Measurements from ENCODE around the gene NCSTN.

The NCSTN gene

GRCh38 chr1:160367934-160368923 lies 25.0 kb downstream of the NCSTN start:
- TF ChIP-seq, protein P1, sequence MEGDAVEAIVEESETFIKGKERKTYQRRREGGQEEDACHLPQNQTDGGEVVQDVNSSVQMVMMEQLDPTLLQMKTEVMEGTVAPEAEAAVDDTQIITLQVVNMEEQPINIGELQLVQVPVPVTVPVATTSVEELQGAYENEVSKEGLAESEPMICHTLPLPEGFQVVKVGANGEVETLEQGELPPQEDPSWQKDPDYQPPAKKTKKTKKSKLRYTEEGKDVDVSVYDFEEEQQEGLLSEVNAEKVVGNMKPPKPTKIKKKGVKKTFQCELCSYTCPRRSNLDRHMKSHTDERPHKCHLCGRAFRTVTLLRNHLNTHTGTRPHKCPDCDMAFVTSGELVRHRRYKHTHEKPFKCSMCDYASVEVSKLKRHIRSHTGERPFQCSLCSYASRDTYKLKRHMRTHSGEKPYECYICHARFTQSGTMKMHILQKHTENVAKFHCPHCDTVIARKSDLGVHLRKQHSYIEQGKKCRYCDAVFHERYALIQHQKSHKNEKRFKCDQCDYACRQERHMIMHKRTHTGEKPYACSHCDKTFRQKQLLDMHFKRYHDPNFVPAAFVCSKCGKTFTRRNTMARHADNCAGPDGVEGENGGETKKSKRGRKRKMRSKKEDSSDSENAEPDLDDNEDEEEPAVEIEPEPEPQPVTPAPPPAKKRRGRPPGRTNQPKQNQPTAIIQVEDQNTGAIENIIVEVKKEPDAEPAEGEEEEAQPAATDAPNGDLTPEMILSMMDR (IDR thresholded peaks at IDR 0.05; ENCODE audit: low read depth, low read length) = no peak
- no peak for DNase-seq (ENCODE audit: low read depth in 2 of 2)
- no peak overlapping the region for H3K4me3 ChIP-seq (replicated peaks in 1 of 2; ENCODE audit: low read depth in 2 of 2, low read length in 2 of 2)

DNA sequence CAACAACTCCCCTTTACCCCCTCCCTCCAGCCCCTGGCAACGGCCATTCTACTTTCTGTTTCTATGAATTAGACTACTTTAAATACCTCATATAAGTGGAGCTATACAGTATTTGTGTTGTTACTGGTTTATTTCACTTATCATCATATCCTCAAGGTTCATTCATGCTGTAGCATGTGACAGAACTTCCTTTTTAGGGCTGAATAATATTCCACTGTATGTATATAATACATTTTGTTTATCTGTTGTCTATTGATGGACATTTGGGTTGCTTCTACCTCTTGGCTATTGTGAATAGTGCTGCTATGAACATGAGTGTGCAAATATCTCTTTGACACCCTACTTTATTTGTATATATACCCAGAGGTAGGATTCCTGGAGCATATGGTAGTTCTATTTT lies 25.9 kb downstream of the NCSTN start:
- TF ChIP-seq, protein P1 (IDR thresholded peaks at IDR 0.05; ENCODE audit: low read depth, low read length) = no peak
- no peak for DNase-seq (ENCODE audit: low read depth in 2 of 2)

GRCh38 chr1:160370561-160371345 lies 27.6 kb downstream of the NCSTN start:
- TF ChIP-seq, protein P1 (IDR thresholded peaks at IDR 0.05; ENCODE audit: low read depth, low read length) = no peak
- no peak overlapping the region for H3K4me3 ChIP-seq (replicated peaks in 1 of 2; ENCODE audit: low read depth in 2 of 2, low read length in 2 of 2)
- DNase-seq (ENCODE audit: low read depth in 2 of 2) = no peak

More for the DNA sequence above, 25.9 kb downstream of the NCSTN start:
- no peak overlapping the region for H3K4me3 ChIP-seq (replicated peaks in 1 of 2; ENCODE audit: low read depth in 2 of 2, low read length in 2 of 2)

GRCh38 chr1:160371346-160371631 lies 28.1 kb downstream of the NCSTN start:
- no peak for DNase-seq (ENCODE audit: low read depth in 2 of 2)
- H3K4me3 ChIP-seq (replicated peaks in 1 of 2; ENCODE audit: low read depth in 2 of 2, low read length in 2 of 2) = no peak overlapping the region
- TF ChIP-seq, protein P1 (IDR thresholded peaks at IDR 0.05; ENCODE audit: low read depth, low read length) = no peak

DNA sequence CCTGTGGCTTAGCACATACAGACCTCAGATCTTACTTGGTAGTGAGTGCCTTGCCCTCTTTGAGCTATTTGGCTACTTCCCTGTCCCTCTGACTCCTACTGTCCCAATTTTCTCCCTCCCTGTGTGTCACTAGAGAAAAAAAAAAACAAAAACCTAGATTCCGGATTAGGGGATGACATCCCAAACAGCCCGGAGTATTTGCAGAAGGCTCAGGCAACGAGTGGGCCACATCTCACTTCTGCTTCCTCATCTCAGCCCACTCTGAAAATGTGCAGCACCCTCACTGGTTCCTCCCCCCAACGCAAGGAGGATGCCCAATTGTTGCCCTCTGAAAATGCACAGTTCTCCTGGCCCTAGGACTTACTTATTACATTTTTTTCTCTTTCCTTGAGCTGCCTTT lies 28.6 kb downstream of the NCSTN start:
- TF ChIP-seq, protein P1 (IDR thresholded peaks at IDR 0.05; ENCODE audit: low read depth, low read length) = no peak
- H3K4me3 ChIP-seq (replicated peaks in 1 of 2; ENCODE audit: low read depth in 2 of 2, low read length in 2 of 2) = no peak overlapping the region
- DNase-seq (ENCODE audit: low read depth in 2 of 2) = no peak

GRCh38 chr1:160373696-160374095 lies 30.5 kb downstream of the NCSTN start:
- TF ChIP-seq, protein P1 (IDR thresholded peaks at IDR 0.05; ENCODE audit: low read depth, low read length) = no peak
- DNase-seq (ENCODE audit: low read depth in 2 of 2) = no peak
- H3K4me3 ChIP-seq (replicated peaks in 1 of 2; ENCODE audit: low read depth in 2 of 2, low read length in 2 of 2) = no peak overlapping the region

Data from cardiac fibroblast (primary cell).